ENCODE results near the gene SNX20.

DNA sequence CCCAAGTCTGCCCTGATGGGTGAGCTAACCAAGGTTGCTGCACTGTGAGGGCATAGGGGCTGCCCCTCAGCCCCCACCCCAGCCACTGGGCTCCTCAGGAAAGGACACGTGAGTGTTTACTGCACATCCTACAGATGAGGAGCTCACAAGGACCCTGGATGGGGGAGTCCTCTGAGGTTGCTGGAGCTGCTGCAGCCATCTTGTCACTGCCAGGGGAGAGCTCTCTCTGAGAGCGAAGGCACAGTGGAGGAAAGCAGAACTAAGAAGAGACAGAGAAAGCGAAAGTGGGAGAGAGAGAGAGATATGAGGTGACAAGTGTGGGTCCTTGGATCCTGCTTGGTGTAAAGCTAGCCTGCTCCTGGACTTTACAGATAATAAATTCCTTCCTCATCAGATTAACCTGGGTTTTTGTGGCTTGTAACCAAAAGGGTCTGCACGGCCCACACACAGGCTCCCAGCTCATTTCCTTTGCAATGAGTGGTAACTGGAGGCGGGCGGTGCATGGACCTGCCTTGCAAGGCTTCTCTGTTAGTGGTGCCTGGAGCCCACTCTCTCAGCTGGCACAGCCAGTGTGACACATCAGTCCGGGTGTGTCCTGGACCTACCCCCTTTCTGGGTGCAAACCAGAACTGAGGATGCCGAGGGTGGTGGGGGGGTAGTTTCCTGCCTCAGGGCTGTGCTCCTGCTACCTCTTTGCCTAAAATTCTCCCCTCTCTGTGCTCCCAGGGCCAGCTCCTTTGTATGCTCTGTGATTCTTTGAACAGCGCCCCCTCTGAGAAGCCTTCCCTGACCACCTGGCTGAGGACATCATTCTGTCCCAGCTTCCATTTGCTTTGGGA lies 14.2 kb downstream of the SNX20 start:
- TF ChIP-seq, protein P1, sequence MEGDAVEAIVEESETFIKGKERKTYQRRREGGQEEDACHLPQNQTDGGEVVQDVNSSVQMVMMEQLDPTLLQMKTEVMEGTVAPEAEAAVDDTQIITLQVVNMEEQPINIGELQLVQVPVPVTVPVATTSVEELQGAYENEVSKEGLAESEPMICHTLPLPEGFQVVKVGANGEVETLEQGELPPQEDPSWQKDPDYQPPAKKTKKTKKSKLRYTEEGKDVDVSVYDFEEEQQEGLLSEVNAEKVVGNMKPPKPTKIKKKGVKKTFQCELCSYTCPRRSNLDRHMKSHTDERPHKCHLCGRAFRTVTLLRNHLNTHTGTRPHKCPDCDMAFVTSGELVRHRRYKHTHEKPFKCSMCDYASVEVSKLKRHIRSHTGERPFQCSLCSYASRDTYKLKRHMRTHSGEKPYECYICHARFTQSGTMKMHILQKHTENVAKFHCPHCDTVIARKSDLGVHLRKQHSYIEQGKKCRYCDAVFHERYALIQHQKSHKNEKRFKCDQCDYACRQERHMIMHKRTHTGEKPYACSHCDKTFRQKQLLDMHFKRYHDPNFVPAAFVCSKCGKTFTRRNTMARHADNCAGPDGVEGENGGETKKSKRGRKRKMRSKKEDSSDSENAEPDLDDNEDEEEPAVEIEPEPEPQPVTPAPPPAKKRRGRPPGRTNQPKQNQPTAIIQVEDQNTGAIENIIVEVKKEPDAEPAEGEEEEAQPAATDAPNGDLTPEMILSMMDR (IDR thresholded peaks at IDR 0.05), result no peak
- TF ChIP-seq POLR2A (IDR thresholded peaks at IDR 0.05), result no peak

All from lower leg skin (tissue), 3 donors.